K562 (cell line): ENCODE results near the gene CRYBA4.
A peak's percentile ranks its signal among the peaks of the same experiment; 100 is the strongest.

Experiments
- CEBPB ChIP-seq: fragments of 450-650 bp; IDR thresholded peaks from 2 replicates; pipeline ENCODE4 v1.6.1; 2016; ENCODE audit warnings: missing genetic modification characterization, missing compliant biosample characterization
- FIP1L1 ChIP-seq: fragments of 200-400 bp; formaldehyde crosslinking; IDR thresholded peaks from 2 replicates; pipeline ENCODE4 v1.6.1; 2018; ENCODE audit warnings: mild to moderate bottlenecking, low read depth, low read length; ENCODE audit not compliant: poor library complexity, severe bottlenecking
- FOS ChIP-seq: IDR thresholded peaks from 3 replicates; pipeline ENCODE4 v1.6.1; 2011; ENCODE audit not compliant: insufficient read length; ENCODE audit errors: extremely low read depth
- MTA1 ChIP-seq: fragments of 450-650 bp; IDR thresholded peaks from 2 replicates; pipeline ENCODE4 v1.6.1; 2017; ENCODE audit warnings: borderline replicate concordance
- NR3C1 ChIP-seq: sonication (generic); formaldehyde crosslinking; IDR thresholded peaks from 2 replicates; pipeline ENCODE4 v1.8.1; 2022; ENCODE audit warnings: missing genetic modification reagents
- PHF8 ChIP-seq: fragments of 200-600 bp; sonication (generic); IDR thresholded peaks from 2 replicates; pipeline ENCODE4 v1.6.1; 2012; ENCODE audit warnings: mixed run types, mild to moderate bottlenecking, inconsistent platforms, low read length, moderate library complexity, borderline replicate concordance
- PML ChIP-seq: IDR thresholded peaks from 2 replicates; pipeline ENCODE4 v1.6.1; 2012; ENCODE audit warnings: low read length, inconsistent platforms
- POLR2AphosphoS2 ChIP-seq: IDR thresholded peaks from 2 replicates; pipeline ENCODE4 v1.6.1; 2012; ENCODE audit warnings: low read length, improper control_type of control experiment
- RFX1 ChIP-seq: fragments of 450-650 bp; IDR thresholded peaks from 2 replicates; pipeline ENCODE4 v1.6.1; 2016; ENCODE audit warnings: mild to moderate bottlenecking, moderate library complexity
- SMAD1 ChIP-seq: fragments of 150-350 bp; IDR thresholded peaks from 2 replicates; pipeline ENCODE4 v1.6.1; 2014; ENCODE audit warnings: low read length, low read depth; ENCODE audit not compliant: partially characterized antibody
- ZNF354B ChIP-seq: fragments of 250-450 bp; sonication (Bioruptor Pico); IDR thresholded peaks from 2 replicates; pipeline ENCODE4 v1.4.0; 2020
- ZNF431 ChIP-seq: sonication (generic); formaldehyde crosslinking; IDR thresholded peaks from 2 replicates; pipeline ENCODE4 v1.8.0; 2022; ENCODE audit warnings: mild to moderate bottlenecking, missing genetic modification reagents
- TF ChIP-seq, protein P1 (sequence below), 3 experiments: IDR thresholded peaks in 2 of 3; conservative IDR thresholded peaks in 1 of 3; 2 replicates each; pipeline ENCODE4 v1.5.1; 2011 to 2012; ENCODE audit warnings: low read length in 3 of 3, mild to moderate bottlenecking in 3 of 3, control low read depth in 2 of 3, improper control_type of control experiment in 1 of 3, inconsistent platforms in 1 of 3, low read depth in 1 of 3, mixed read lengths in 1 of 3, moderate library complexity in 1 of 3; ENCODE audit not compliant: insufficient read depth in 2 of 3
- TF ChIP-seq, protein P2 (sequence below): sonication (generic); formaldehyde crosslinking; IDR thresholded peaks from 2 replicates; pipeline ENCODE4 v1.8.0; 2022; ENCODE audit warnings: missing genetic modification reagents, mild to moderate bottlenecking, moderate library complexity, borderline replicate concordance

DNA sequence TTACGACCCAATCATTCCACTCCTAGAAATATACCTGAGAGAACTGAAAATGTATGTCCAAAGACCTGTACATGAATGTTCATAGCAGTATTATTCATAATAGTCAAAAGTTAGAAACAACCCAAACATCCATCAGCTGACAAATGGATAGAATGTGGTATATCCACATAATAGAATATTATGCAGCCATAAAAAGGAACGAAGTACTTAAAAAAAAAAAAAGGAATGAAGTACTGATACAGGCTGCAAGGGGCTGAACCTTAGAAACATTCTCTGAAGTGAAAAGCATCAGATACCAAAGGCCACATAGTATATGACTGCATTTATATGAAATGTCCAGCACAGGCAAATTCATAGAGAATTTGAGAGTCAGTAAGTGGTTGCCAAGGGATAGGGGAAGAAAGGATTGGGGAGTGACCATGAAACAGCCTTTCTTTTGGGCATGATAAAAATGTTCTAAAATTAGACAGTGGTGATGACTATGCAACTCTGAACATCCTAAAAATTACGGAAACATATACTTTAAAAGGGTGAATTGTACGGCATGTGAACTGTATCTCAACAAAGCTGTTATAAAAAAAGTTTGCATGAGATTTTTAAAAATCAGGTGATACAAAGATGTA lies 33.7 kb upstream of the CRYBA4 start:
- no peak for TF ChIP-seq NR3C1
- no peak for TF ChIP-seq FIP1L1
- no peak for TF ChIP-seq FOS
- no peak for TF ChIP-seq CEBPB
- TF ChIP-seq SMAD1, result no peak
- no peak for TF ChIP-seq PHF8
- no peak for TF ChIP-seq ZNF431 (CRISPR knock-in tag)
- TF ChIP-seq, protein P1, sequence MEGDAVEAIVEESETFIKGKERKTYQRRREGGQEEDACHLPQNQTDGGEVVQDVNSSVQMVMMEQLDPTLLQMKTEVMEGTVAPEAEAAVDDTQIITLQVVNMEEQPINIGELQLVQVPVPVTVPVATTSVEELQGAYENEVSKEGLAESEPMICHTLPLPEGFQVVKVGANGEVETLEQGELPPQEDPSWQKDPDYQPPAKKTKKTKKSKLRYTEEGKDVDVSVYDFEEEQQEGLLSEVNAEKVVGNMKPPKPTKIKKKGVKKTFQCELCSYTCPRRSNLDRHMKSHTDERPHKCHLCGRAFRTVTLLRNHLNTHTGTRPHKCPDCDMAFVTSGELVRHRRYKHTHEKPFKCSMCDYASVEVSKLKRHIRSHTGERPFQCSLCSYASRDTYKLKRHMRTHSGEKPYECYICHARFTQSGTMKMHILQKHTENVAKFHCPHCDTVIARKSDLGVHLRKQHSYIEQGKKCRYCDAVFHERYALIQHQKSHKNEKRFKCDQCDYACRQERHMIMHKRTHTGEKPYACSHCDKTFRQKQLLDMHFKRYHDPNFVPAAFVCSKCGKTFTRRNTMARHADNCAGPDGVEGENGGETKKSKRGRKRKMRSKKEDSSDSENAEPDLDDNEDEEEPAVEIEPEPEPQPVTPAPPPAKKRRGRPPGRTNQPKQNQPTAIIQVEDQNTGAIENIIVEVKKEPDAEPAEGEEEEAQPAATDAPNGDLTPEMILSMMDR (IDR thresholded peaks at IDR 0.05 in 2 of 3, conservative IDR thresholded peaks at IDR 0.05 in 1 of 3; ENCODE audit: insufficient read depth in 2 of 3, low read depth in 1 of 3, low read length in 3 of 3), result no peak
- TF ChIP-seq POLR2AphosphoS2, result no peak
- no peak for TF ChIP-seq MTA1
- TF ChIP-seq, protein P2, sequence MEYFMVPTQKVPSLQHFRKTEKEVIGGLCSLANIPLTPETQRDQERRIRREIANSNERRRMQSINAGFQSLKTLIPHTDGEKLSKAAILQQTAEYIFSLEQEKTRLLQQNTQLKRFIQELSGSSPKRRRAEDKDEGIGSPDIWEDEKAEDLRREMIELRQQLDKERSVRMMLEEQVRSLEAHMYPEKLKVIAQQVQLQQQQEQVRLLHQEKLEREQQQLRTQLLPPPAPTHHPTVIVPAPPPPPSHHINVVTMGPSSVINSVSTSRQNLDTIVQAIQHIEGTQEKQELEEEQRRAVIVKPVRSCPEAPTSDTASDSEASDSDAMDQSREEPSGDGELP (CRISPR knock-in tag), result no peak; the same call in 1 of the 2 replicates
- TF ChIP-seq PML, result no peak
- no peak for TF ChIP-seq ZNF354B (CRISPR knock-in tag)
- TF ChIP-seq RFX1, result peak; percentile 72
